ENCODE data around the gene SLFN14.
A peak's percentile ranks its signal among the peaks of the same experiment; 100 is the strongest.
"Not testable (repeated sequence)": the region's sequence is repeated elsewhere in the genome, so short reads cannot be mapped to it uniquely, and the experiment has no call there.

The SLFN14 gene

GRCh38 chr17:35557353-35557752 is 3.3 kb downstream of the SLFN14 start:
- no peak for DNase-seq

GRCh38 chr17:35555691-35556090 is 4.9 kb downstream of the SLFN14 start:
- no peak for DNase-seq

- DNase-seq = no peak
These were observed 6.0 kb downstream of the SLFN14 start for GRCh38 chr17:35554668-35555067.

GRCh38 chr17:35553310-35553709 is 7.3 kb downstream of the SLFN14 start:
- DNase-seq = no peak

GRCh38 chr17:35548978-35549377 is 11.6 kb downstream of the SLFN14 start:
- DNase-seq = no peak

GRCh38 chr17:35548208-35548810 is 12.3 kb downstream of the SLFN14 start:
- DNase-seq = no peak

GRCh38 chr17:35546487-35546886 is 14.1 kb downstream of the SLFN14 start:
- no peak for DNase-seq

GRCh38 chr17:35545150-35545549 is 15.5 kb downstream of the SLFN14 start:
- no peak for DNase-seq

GRCh38 chr17:35543856-35544255 is 16.8 kb downstream of the SLFN14 start:
- no peak for DNase-seq

GRCh38 chr17:35542990-35543389 is 17.6 kb downstream of the SLFN14 start:
- DNase-seq = no peak

GRCh38 chr17:35541434-35541833 is 19.2 kb downstream of the SLFN14 start:
- DNase-seq = no peak

GRCh38 chr17:35540589-35541404 is 19.8 kb downstream of the SLFN14 start:
- DNase-seq = no peak

GRCh38 chr17:35539659-35540026 is 21.0 kb downstream of the SLFN14 start:
- DNase-seq = no peak

- DNase-seq = no peak
These were observed 22.9 kb downstream of the SLFN14 start, which contains the start of gene SLFN12L for GRCh38 chr17:35537601-35538141. SLFN12L (minus strand) TSS chr17:35537678; CDS start chr17:35522364, 15,314 bp downstream.

GRCh38 chr17:35536664-35537171 is 23.9 kb downstream of the SLFN14 start:
- peak; percentile 52 for DNase-seq

- DNase-seq = not testable (repeated sequence)
These were observed 25.2 kb downstream of the SLFN14 start for GRCh38 chr17:35535406-35535805.

GRCh38 chr17:35534576-35535093 is 26.0 kb downstream of the SLFN14 start:
- DNase-seq = no peak

- DNase-seq = no peak
These were observed 29.5 kb downstream of the SLFN14 start for GRCh38 chr17:35531160-35531559.

- DNase-seq = no peak
These were observed 30.8 kb downstream of the SLFN14 start for GRCh38 chr17:35529866-35530265.

- not testable (repeated sequence) for DNase-seq
These were observed 31.3 kb downstream of the SLFN14 start for GRCh38 chr17:35529326-35529725.

- no peak for DNase-seq
These were observed 37.3 kb downstream of the SLFN14 start for GRCh38 chr17:35523296-35523695.

GRCh38 chr17:35521654-35522256 is 38.9 kb downstream of the SLFN14 start:
- not testable (repeated sequence) for DNase-seq

- no peak for DNase-seq
These were observed 39.5 kb downstream of the SLFN14 start for GRCh38 chr17:35521150-35521549.

Measured in activated naive CD4-positive, alpha-beta T cell treated with anti-CD3 and anti-CD28 coated beads, Interleukin-2, amount 50 U/mL, for 16 hours (primary cell).